Medulla oblongata (tissue), 1 donor: ENCODE results near the gene PDRG1.

Experiments
- DNase-seq: peaks from one replicate; pipeline ENCODE4 v3.0.0-alpha.2; 2015; ENCODE audit errors: extremely low spot score

Gene PDRG1

DNA sequence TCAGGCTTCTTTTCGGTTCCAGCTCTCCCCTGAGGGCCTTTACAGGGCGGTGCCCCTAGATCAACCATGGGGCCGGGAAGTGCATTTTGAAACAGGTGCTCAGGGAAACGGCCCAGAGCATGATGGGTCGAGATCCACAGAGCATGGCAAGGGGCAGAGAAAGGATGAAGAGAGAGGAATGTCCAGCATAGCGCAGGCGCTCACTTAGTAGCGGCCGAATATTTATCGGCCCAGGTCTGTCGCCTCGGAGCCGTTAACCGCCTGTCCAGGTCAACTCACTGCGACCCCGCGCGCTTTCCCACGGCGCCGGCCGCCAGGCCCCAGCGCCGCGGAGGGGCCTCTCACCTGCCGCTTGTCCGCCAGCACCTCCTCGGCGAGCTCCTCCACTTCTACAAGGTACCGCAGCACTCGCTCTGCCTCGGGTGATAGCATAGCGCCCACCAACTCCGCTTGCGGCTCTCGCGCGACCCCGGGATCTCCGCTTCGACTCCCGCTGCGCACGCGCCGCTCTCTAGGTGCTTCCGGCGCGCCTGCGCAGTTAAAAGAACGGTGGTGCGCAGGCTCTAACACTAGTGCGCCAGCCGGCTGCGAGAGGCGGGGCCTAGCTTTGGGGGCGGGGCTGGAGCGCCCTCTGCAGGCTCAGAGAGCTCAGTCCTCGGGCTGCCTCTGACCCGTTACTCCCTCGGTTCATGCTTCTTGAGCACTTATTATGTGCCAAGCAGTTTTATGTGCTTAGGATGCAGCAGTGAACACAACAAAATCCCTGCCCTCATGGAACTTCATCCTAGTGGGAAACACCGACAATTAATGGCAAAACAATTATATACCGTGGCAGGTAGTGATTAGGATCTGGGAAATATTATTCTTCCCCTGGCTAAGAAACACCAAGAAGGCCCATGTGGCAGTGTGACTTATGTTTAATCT is at the start of gene PDRG1:
TSS of gene PDRG1 (minus strand) at position 517 of the 924 bp plus-strand sequence. CDS start at position 432, 85 bp downstream.
- peak; percentile 95 for DNase-seq

DNA sequence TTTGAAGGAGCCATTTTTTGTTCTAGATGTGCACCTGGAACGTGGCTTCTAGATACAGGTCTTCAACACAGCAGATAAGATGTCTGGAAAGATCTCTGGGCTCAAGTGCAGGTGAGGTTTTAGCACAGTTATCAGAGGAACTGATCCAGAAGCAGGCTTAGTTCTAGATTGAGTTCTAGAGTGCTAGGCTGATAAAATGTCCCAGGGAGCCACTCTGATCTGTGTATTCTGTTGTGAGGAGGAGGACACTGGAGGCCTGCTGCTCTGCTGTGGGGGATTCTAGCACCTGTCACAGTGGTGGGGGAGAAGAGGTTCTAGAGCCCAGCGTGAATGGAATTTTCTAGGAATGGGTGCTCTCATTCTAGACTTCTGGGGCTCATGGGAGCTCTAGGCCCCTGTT is 46.4 kb upstream of the PDRG1 start:
- DNase-seq: no peak

DNA sequence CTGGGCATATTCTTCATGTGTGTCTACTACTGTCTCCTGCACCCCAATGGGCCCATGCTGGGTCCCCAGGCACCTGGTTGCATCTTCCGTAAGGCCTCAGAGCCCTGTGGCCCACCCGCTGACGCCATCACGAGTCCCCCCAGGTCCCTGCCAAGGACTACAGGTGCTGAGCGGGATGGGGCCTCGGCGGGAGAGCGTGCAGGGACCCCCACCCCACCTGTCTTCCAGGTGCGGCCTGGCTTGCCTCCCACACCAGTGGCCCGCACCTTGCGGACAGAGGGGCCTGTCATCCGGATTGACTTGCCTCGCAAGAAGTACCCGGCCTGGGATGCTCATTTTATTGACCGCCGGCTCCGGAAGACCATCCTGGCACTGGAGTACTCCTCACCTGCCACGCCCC is 45.1 kb upstream of the PDRG1 start:
- no peak for DNase-seq

DNA sequence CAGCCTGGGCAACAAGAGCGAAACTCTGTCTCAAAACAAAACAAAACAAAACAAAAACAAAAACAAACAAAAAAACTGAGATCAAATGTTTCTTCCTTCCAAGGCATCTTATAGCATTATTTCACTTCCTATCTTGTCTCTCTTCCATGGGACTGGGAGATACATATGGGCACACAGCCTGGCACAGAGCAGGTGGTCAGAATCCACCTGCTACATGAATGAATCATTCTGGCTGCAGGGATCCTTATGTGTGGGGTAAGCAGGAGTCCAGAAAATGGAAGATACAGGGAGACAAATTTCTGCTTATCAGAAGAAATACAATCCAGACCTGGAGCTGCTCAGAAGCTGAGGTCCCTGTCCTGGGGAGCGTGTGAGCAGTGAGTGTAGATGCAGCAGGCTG is 40.2 kb upstream of the PDRG1 start:
- DNase-seq: no peak

DNA sequence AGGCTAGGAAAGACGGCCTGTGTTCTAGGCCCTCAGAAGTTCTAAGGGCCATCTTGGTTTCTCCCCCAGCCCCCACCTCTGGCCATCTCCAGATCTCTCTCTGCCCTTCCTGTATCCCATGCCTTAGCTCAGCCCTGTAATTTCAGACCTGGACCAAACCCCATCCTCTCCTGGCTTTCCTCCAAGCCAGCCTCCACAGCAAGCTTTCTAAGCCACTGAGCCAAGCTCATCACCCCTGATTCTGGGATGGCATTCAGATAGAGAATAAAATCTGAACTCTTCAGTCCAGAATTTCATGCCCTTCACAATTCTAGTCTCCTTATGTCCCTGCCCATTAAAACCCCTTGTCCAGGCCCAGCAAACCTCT is 39.5 kb upstream of the PDRG1 start:
- peak; percentile 7 for DNase-seq

DNA sequence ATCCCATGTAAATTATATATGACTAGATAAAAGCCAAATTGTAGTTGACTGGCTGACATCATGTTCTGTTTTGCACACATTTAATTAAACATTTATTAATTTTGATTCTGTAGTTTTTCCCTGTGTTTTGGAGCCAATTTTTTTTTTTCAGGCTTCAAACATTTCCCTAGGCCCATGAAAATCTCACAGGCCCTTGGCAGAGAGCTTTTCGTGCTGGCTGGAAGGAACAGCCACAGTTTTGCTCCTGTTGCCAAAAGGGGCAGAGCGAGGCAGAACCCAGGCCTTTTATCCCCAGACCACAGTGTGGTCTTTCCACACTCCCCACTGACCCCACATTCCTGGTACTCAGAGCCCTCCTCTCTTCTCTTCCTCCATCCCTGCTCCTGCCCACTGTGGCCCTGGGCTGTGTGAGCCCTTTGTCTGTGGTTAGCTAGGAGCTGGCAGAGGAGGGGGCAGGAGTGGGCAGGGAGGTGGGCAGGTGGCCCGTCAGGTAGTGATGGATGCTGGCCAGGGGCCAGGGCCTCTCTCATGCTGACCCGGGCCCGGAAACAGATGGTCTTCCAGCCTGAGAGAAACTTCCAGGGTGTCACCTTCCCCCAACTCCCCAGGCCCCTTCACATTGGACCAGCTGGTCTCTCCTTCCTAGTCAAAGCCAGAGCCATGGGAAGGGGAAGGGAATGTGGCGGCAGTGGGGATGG is 38.9 kb upstream of the PDRG1 start:
- peak; percentile 12 for DNase-seq

DNA sequence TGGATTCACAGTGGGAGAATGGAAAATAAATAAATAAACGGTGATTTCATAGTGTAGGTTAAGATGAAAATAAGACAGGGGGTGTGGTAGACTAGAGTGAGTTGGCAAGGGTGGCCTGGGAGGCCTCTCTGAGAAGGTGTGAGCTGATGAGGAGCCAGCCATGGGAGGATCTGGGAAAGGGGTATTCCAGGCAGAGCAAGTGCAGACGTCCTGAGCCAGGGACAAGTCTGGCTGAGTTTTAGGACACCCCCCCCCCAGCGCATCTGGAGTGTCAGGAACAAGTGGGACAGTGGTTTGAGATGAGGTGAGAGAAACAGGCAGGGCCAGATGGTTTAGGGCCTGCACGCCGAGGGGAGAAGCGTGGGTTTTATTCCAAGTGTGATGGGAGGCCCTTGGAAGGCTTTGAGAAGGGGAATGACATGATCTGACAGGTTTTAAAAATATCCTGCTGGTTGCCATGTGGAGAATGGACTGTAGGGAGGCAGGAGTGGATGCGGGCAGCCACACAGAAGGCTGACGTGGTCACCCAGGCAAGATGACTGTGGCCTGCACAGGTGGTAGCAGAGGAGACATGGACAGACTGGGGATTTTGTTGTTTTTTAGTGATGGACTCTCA is 37.3 kb upstream of the PDRG1 start:
- no peak for DNase-seq

DNA sequence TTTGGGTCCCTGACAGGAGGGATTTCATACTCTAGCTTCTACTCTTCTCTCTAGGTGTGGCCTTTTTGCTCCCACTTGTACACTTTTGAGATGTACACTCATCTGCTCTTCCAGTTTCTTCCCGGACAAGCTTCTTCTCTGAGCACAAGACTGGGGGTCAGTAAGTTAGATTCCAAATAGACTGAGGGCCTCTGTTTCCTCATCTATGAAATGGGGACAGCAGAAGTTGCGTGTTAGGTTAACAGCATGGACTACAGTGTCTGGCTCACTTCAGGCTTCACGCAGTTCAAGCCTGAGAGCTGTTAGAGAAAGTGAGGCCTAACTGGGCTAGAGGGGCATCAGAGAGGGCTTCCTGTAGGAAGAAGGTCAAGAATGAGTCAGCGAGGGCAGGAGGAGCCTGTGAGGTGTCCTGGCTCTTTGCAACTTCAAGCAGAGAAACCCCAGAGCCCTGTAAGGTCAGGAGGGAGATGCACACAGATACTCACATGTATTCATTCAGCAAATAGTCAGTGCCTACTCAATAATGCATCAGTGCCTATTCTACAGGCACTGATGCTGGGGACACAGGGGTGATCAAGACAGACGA is 36.7 kb upstream of the PDRG1 start:
- DNase-seq: no peak

DNA sequence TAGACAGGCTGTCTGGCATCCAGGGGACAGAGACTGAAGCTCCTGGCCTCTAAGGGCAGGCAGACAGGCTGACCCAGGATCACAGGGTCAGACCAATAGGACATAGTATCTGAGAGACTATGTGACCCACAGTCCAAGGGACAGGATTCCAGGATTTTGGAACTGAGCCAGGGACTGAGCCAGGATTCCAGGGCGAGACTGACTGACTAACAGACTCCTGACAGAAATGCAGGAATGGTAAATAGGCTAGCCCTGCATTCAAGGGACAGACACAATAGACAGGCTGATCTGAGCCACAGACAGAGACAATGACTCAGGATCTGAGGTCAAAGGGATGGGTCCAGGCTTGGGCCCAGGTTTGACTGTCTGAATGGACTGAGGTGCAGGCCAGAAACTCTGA is 35.9 kb upstream of the PDRG1 start:
- no peak for DNase-seq

DNA sequence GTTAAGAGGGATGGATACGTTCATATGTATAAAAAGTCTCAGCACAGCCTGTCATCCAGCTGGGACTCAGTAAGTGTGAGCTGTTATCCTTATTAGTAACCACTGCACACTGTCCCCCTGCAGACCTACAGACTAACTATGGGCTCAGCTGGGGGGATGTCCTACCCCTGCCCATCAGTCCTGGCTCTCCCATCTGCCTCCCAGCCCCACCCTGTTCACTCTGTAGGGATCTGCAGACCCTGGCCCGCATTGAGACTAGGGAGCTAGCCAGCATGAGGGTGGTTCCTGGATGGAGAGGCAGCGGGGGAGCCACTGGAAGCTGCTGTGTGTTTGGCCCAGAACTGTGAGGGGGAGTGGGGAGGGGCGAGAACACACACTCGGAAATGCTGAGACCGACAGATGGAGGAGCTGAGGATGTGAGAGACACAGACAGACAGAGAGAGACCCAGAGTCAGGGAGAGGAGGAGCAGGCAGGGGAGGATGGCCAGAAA is 33.2 kb upstream of the PDRG1 start:
- DNase-seq: no peak

DNA sequence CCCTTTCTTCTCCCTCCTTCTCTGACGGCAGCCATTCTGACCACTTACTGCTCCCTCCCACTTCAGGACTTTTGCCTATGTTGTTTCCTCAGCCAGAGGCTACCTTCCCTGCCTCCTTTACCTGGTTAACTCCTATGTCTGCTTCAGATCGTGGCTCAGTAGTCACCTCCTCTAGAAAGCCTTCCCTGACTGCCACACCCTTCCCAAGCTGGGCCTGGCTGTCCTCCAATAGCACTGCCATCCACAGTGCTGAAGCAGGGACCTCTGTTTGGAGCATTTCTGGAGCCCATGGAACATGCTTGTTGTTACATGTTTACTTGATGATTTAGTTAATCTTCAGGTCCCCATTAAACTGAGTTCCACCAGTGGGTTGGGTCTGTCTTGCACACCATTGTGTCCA is 29.9 kb upstream of the PDRG1 start:
- no peak for DNase-seq

DNA sequence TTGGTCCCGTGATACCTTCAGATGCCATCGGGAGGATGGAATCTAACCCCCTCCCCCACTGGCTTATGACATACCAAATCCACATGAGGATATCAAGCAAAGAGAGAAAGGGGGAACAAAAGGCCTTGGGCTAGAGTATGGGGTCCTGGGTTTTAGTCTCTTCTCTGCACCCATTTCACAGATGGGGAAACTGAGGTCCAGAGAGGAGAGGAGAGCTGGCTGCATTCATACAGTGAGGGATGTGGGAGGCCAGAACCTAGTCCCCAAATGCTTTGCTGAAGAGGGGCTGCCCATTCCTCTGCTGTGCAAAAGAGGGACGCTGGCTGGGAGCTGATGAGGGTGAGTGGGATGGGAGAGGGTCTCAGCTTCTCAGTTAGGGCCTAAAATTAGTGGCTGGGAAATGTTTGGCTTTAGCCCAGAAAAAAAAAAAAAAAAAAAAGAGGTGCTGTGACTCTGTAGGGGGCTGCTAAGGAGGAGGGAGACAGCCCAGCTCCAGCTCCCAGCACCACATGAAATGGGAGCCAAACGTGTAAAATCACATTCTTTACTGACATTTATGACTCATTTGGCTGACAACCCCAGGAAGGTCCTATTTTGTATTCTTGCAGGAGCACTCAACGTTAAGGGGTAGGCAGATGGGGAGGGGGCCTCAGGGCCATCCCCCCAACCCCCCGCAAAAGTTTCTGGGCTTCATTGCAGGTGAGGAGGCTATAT is 28.0 kb upstream of the PDRG1 start:
- no peak for DNase-seq

DNA sequence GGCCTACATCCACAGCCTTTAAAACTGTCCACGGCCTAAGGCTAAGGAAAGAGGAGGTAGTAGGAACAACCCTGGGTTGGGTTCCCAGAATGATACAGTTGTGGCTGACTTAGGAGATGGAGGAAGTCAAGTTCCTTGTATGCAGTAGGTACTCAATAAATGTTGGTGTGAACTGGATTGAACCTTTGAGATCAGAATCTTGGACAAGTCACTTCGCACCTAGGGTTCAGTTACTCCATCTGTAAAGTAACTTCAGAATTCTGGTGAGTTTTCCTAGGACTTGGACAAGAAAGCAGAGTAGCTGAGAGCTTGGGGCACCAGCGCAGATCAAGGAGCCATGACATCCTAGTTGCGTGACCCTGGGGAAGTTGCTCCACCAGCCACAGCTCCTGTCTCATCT is 25.2 kb upstream of the PDRG1 start:
- no peak for DNase-seq

DNA sequence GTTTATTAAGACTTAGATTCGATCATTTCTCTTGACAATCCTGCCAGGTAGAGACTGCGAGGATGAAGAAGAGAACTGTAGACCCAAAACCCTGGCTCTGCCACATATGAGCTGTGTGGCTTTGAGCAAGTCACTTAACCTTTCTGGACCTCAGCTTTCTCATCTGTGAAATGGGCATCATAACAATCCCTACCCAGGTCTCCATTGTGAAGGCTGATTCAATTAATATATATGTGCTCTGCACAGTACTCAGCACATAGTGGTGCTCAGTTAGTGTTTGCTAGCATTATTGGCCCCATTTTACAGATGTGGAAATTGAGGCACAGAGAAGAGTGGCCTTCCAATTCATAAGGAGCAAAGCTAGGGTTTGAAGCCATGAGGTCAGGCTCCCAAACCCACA is 24.0 kb upstream of the PDRG1 start:
- no peak for DNase-seq

DNA sequence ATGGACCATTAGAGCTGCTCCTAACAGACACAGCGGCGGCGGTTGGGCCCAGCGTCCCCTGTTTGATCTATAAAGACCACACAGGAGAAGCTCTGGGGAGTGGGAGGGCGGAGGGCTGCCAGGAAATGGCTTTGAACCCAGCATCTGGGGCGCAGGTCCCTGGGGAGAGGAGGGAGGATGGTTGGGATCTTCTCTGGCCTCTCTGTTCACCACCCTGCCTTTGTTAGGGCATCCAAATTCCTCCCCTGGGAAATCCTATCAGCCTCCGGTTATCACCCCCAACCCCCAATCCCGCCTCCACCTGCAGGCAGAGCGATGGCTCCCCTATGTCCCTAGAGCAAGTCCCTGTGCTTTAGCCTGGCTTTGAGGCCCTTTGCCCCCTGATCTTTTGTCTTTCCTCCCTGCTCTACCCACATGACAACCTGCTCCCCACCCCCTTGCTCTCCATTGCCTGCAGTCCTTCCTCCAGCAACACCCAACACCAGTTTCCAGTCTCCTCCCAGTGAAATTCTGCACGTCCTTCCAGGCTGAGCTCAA is 23.2 kb upstream of the PDRG1 start:
- no peak for DNase-seq

DNA sequence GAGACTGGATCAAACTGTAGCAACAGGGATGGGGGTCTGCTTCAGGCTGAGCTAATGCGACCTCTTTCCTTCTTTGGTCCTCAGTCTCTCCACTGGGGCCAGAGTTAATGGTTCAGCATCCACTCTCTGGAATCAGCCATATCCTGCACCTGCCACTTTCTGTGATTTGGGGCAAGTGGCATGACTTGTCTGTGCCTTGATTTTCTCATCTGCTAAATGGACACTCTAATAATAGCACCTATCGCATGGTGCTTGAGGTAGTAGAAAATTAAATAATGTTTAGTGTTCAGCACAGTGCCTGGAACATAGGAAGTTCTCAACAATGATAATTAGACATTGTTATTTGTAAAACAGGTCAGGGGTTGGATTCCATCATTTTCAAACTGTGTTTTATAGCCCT is 22.4 kb upstream of the PDRG1 start:
- DNase-seq: no peak

DNA sequence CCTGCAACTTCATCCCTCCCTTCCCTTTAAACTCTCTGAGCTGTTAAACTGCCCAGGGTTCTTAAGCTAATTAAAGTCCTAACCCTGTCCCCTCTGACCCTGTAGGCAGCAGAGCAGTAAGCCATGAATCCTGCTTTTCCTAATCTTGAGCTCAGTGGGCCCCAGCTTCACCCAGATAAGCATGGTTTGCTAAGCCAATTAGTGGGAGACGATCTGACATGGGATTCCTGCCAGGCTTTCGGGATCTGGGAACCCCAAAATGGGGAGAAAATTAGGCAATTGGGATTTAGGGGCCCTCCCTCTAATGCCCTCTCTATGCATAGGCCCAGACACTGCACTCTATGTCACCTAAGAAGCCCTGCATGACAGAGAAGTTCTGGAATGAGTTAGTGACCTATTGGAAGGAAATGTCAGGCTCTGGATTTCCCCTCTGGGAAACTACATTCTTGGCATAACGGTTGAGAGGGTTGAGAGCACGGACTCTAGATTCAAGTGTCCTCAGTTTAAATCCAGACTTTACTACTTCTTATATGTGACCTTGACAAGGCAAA is 20.7 kb upstream of the PDRG1 start:
- DNase-seq: no peak

DNA sequence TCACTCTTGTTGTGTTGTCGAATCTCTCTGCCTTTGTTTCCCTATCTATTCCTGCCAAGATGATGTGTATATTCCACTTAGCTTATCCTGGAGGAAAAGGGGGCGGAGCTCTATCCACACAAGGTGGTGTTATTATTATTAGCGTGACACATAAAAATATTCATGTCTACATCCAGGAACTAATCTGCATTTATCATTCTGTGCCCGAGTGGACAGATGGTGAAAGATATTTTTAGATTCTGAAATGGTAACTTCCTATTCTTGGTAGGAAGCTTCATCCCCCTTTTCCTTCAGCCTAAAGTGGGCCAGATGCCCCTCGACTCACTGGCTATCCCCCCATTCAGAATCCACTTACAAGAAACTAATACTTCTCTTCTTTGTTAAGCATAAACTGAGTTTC is 18.1 kb upstream of the PDRG1 start:
- DNase-seq: no peak

DNA sequence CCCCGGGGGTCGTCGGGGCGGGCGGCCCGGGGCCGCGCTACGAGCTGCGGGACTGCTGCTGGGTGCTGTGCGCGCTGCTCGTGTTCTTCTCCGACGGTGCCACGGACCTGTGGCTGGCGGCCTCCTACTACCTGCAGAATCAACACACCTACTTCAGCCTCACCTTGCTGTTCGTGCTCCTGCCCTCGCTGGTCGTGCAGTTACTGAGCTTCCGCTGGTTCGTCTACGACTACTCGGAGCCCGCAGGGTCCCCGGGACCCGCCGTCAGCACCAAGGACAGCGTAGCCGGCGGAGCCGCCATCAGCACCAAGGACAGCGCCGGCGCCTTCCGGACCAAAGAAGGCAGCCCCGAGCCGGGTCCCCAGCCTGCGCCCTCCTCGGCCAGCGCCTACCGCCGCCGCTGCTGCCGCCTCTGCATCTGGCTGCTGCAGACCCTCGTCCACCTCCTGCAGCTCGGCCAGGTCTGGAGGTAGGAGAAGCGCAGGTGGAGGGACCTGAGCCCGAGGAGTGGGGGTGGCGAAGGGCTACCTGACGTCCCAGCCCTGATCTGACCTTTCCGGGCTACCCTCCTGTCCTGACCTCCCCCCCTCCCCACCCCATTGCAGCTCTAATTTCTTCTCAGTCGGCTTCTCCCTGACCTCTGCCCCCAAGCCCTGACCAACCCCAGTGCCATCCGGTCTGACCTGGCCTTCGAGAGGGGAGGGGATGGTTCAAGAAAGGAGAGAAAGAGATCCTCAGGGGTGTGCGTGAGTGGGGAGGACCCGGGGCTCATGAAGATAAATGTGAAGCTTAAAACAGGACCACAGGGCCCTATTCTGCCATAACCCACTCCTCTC is 16.7 kb upstream of the PDRG1 start:
- peak; percentile 56 for DNase-seq

DNA sequence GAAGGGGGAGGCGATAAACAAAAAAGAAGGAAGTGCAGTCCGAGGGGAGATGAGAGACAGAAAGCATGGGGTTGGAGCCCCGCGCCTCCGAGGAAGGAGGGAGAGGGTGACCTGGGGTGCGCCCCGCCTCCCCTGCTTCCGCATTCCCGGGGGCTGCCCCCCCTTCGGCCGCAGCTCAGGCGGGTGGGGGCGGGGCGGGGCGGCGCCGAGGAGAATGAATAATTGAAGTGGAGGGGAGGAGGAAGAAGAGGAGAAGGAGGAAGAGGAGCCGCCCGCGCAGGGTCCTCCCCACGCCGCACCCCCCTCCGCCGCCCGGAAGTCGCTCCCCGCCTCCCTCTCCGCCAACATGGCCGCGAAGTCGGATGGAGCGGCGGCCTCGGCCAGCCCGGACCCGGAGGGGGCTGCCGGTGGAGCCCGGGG is 16.0 kb upstream of the PDRG1 start, which contains the start of gene XKR7:
TSS of gene XKR7 (plus strand) at position 322 of the 420 bp plus-strand sequence. CDS start at position 347, 25 bp downstream.
- no peak for DNase-seq
